WERI-Rb-1 (cell line): Measurements from ENCODE around the gene EOMES.

Source experiments
- DNase-seq: peaks from one replicate; pipeline ENCODE4 v3.0.0-alpha.2; 2020
- H3K27ac ChIP-seq: fragments of 250-450 bp; sonication (Bioruptor Pico); 2 replicates; pipeline ENCODE4 v1.5.1; 2020; ENCODE audit warnings: mild to moderate bottlenecking, moderate library complexity
- H3K27me3 ChIP-seq: fragments of 250-450 bp; sonication (Bioruptor Pico); 2 replicates; pipeline ENCODE4 v1.5.1; 2021; ENCODE audit warnings: mild to moderate bottlenecking, low read depth, moderate library complexity; ENCODE audit not compliant: insufficient read depth, severe bottlenecking
- H3K36me3 ChIP-seq: fragments of 250-450 bp; sonication (Bioruptor Pico); 2 replicates; pipeline ENCODE4 v1.5.1; 2020; ENCODE audit warnings: mild to moderate bottlenecking, moderate library complexity
- H3K4me3 ChIP-seq: 2 replicates; pipeline ENCODE4 v1.5.1; 2011; ENCODE audit warnings: low read depth, mild to moderate bottlenecking, control low read depth, low read length
- H3K9me3 ChIP-seq: fragments of 250-450 bp; sonication (Bioruptor Pico); 2 replicates; pipeline ENCODE4 v1.5.1; 2021; ENCODE audit warnings: mild to moderate bottlenecking, moderate library complexity; ENCODE audit not compliant: severe bottlenecking
- TF ChIP-seq, protein P1 (sequence below): IDR thresholded peaks from 2 replicates; pipeline ENCODE4 v1.5.1; 2011; ENCODE audit warnings: low read depth, mild to moderate bottlenecking, control low read depth, inconsistent platforms, low read length

EOMES gene

DNA sequence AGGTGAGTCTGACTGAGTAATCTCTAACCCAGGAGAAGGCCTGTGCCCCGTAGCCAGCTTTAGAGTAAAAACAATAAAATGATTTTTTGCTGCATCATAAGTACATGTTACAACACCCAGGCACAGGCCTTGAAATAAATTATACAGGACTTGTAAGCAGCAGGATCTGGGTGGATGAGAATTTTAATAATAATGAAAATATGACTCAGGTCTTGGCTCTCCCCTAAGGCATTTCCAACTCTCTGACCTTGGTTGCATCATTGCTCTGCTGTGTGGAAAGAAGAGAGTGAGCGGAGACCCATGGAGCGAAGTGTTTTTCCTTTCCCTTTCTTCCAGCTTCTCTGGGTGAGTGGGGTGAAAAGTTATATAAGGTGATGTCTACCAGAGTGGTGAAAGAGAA, 44.6 kb downstream of the EOMES start:
- Histone ChIP-seq H3K27ac (no peak overlapping the region), H3K27me3 (no peaks in the 10 kb centered on the region), H3K36me3 (no peaks in the 10 kb centered on the region), H3K9me3 (no peaks in the 10 kb centered on the region), H3K4me3 (no peak overlapping the region)
- TF ChIP-seq, protein P1, sequence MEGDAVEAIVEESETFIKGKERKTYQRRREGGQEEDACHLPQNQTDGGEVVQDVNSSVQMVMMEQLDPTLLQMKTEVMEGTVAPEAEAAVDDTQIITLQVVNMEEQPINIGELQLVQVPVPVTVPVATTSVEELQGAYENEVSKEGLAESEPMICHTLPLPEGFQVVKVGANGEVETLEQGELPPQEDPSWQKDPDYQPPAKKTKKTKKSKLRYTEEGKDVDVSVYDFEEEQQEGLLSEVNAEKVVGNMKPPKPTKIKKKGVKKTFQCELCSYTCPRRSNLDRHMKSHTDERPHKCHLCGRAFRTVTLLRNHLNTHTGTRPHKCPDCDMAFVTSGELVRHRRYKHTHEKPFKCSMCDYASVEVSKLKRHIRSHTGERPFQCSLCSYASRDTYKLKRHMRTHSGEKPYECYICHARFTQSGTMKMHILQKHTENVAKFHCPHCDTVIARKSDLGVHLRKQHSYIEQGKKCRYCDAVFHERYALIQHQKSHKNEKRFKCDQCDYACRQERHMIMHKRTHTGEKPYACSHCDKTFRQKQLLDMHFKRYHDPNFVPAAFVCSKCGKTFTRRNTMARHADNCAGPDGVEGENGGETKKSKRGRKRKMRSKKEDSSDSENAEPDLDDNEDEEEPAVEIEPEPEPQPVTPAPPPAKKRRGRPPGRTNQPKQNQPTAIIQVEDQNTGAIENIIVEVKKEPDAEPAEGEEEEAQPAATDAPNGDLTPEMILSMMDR = no peak
- DNase-seq = no peak

DNA sequence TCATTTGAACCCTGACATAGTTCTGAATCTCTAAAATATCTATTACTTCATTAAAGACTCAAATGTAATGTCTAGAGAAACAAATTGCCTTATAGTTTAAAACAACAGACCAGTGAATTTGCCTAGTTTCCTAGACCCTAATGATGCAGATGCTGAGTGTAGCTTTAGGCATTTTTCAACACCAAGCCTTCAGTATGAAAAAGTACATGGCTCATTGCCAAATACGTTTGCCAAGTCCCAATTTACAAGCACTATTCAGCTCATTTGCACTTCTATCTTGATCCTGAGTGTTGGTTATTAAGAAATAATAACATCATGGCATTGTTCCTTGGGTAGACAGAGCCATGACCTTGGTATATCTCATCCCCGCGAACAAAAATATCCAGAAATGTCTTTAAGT, 46.8 kb downstream of the EOMES start:
- Histone ChIP-seq H3K36me3 (no peaks in the 10 kb centered on the region), H3K4me3 (no peak overlapping the region), H3K9me3 (no peaks in the 10 kb centered on the region), H3K27ac (no peak overlapping the region), H3K27me3 (no peaks in the 10 kb centered on the region)
- TF ChIP-seq, protein P1 = no peak
- DNase-seq = no peak

DNA sequence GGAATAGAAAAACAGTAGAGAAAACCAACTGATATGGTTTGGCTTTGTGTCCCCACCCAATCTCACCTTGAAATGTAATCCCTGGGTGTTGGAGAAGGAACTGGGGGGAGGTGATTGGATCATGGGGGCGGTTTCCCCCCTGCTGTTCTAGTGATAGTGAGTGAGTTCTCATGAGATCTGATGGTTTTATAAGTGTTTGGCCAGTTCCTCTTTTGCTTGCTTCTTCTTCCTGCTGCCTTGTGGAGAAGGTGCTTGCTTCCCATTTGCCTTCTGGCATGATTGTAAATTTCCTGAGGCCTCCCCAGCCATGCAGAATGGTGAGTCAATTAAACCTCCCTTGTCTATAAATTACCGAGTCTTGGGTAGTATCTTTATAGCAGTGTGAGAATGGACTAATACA, 48.4 kb downstream of the EOMES start:
- TF ChIP-seq, protein P1 = no peak
- DNase-seq = no peak
- no peak overlapping the region for H3K4me3 ChIP-seq
- H3K27me3 ChIP-seq = no peaks in the 10 kb centered on the region
- no peaks in the 10 kb centered on the region for H3K36me3 ChIP-seq
- H3K27ac ChIP-seq = no peak overlapping the region
- H3K9me3 ChIP-seq = no peaks in the 10 kb centered on the region

DNA sequence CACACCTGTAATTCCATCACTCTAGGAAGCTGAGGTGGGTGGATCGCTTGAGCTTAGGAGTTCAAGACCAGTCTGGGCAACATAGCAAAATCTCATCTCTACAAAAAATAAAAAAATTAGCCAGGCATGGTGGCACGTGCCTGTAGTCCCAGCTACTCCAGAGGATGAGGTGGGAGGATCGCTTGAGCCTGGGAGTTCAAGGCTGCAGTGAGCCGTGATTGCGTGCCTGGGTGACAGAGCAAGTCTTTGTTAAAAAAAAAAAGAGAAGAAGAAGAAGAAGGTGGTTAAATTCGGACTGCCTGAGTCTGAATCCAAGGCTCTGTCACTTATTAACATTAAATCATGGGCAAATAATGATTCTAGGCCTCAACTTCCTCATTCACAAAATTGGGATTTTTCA, 51.0 kb downstream of the EOMES start:
- H3K36me3 ChIP-seq = no peaks in the 10 kb centered on the region
- DNase-seq = no peak
- no peaks in the 10 kb centered on the region for H3K9me3 ChIP-seq
- H3K27me3 ChIP-seq = no peaks in the 10 kb centered on the region
- H3K4me3 ChIP-seq = no peak overlapping the region
- TF ChIP-seq, protein P1 = no peak
- H3K27ac ChIP-seq = no peak overlapping the region

DNA sequence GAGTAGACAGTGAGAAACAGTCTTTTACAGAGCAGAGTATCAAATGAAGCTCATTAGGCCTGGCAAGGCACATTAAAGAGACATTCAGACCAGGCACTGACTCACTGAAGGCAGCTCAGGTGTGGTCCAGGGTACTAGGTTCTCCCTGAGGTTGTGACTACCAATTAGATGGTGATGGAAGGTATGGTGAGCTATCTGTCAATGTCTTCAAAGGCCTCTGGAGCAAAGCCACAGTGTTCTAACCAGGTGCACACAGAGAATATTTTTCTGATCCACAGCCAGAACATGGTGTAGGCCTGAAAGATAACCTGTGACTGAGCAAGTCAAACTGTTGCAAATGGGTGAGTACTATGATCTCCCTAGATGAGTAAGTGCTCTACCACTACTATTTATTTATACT, 51.5 kb downstream of the EOMES start:
- no peak for DNase-seq
- no peak overlapping the region for H3K4me3 ChIP-seq
- H3K9me3 ChIP-seq = no peaks in the 10 kb centered on the region
- no peaks in the 10 kb centered on the region for H3K27me3 ChIP-seq
- H3K36me3 ChIP-seq = no peaks in the 10 kb centered on the region
- H3K27ac ChIP-seq = no peak overlapping the region
- TF ChIP-seq, protein P1 = no peak

DNA sequence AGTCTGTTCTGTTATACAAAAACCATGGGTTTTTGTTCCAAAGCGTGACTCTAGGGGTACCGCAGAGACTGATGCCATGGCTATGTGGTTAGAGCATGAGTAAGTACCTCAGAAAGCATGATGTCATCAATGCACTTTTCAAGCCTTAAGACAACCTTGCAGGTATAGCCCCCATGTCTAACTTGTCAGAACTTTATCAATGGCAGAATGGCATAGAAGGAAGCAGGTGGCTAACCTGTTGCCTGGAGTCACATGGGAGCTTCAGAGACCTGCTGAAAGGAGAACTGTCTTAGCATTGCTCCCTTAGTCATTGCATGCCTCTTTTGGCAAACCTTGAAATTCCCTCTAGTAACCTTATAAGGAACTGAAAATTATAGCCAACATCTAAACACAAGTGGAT, 52.5 kb downstream of the EOMES start:
- no peaks in the 10 kb centered on the region for H3K27me3 ChIP-seq
- no peaks in the 10 kb centered on the region for H3K9me3 ChIP-seq
- TF ChIP-seq, protein P1 = no peak
- no peaks in the 10 kb centered on the region for H3K36me3 ChIP-seq
- no peak for DNase-seq
- no peak overlapping the region for H3K27ac ChIP-seq
- no peak overlapping the region for H3K4me3 ChIP-seq
